Prostate gland (tissue), 2 donors: ENCODE data around the gene KRTAP10-3.

Source experiments
- POLR2A ChIP-seq: fragments of 450-650 bp; IDR thresholded peaks from one replicate; pipeline ENCODE4 v1.6.1; 2016; ENCODE audit warnings: antibody characterized with exemption, mild to moderate bottlenecking
- POLR2AphosphoS5 ChIP-seq: sonication (generic); formaldehyde crosslinking; IDR thresholded peaks from one replicate; pipeline ENCODE4 v1.6.1; 2017; ENCODE audit warnings: antibody characterized with exemption
- TF ChIP-seq, protein P1 (sequence below), 4 experiments: fragments of 200-600 bp in 2 of 4; fragments of 450-650 bp in 2 of 4; sonication (generic) in 2 of 4; IDR thresholded peaks; 1 replicate in 3 of 4; 2 replicates in 1 of 4; pipeline ENCODE4 v1.5.1; 2016 to 2019; ENCODE audit warnings: antibody characterized with exemption in 4 of 4, mild to moderate bottlenecking in 2 of 4, moderate library complexity in 2 of 4

DNA sequence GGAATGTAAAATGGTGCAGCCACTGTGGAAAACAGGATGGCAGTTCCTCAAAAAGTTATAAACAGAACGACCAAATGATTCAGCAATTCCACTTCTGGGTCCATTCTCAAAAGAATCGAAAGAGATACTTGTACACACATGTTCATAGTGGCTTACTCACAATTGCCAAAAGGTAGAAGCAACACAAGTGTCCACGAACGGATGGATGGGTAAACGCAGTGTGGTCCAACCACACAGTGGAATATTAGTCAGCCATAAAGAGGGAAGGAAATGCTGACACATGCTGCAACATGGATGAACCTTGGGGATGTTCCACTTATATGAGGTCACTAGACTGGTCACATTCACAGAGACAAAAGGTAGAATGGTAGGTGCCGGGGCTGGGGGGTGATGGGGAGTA lies 23.9 kb downstream of the KRTAP10-3 start:
- TF ChIP-seq, protein P1, sequence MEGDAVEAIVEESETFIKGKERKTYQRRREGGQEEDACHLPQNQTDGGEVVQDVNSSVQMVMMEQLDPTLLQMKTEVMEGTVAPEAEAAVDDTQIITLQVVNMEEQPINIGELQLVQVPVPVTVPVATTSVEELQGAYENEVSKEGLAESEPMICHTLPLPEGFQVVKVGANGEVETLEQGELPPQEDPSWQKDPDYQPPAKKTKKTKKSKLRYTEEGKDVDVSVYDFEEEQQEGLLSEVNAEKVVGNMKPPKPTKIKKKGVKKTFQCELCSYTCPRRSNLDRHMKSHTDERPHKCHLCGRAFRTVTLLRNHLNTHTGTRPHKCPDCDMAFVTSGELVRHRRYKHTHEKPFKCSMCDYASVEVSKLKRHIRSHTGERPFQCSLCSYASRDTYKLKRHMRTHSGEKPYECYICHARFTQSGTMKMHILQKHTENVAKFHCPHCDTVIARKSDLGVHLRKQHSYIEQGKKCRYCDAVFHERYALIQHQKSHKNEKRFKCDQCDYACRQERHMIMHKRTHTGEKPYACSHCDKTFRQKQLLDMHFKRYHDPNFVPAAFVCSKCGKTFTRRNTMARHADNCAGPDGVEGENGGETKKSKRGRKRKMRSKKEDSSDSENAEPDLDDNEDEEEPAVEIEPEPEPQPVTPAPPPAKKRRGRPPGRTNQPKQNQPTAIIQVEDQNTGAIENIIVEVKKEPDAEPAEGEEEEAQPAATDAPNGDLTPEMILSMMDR (IDR thresholded peaks at IDR 0.05): no peak
- TF ChIP-seq POLR2AphosphoS5 (no peak), POLR2A (no peak)
